Memory B cell (primary cell): ENCODE measurements around the gene RGS10.
"Not testable (repeated sequence)": the region's sequence is repeated elsewhere in the genome, so short reads cannot be mapped to it uniquely, and the experiment has no call there.

ENCODE experiments used
- ATAC-seq: fragments of 150-1000 bp; cut with Tn5 transposase; 2 replicates; pipeline ENCODE4 v1.10.0; 2021; ENCODE audit warnings: low read depth, mild to moderate bottlenecking, moderate library complexity
- DNase-seq, 2 donors: peaks; one replicate each; pipeline ENCODE4 v3.0.0; 2022; ENCODE audit warnings: low spot score in 2 of 2
- H3K27ac Mint-ChIP-seq: one replicate; pipeline ENCODE4 v1.8.0; 2022; ENCODE audit warnings: mild to moderate bottlenecking, moderate library complexity, mixed read lengths
- H3K27me3 Mint-ChIP-seq: one replicate; pipeline ENCODE4 v1.8.0; 2022; ENCODE audit warnings: mixed read lengths
- H3K36me3 Mint-ChIP-seq: one replicate; pipeline ENCODE4 v1.8.0; 2022; ENCODE audit warnings: mild to moderate bottlenecking, mixed read lengths
- H3K4me1 Mint-ChIP-seq: one replicate; pipeline ENCODE4 v1.8.0; 2022; ENCODE audit warnings: mixed read lengths
- H3K4me3 Mint-ChIP-seq: one replicate; pipeline ENCODE4 v1.8.0; 2022; ENCODE audit warnings: mild to moderate bottlenecking, moderate library complexity, mixed read lengths
- H3K9me3 Mint-ChIP-seq: one replicate; pipeline ENCODE4 v1.8.0; 2022; ENCODE audit warnings: mixed read lengths

Gene RGS10

GRCh38 chr10:119532791-119533190, 9.7 kb downstream of the RGS10 start:
- DNase-seq, ATAC-seq, H3K36me3 Mint-ChIP-seq, H3K9me3 Mint-ChIP-seq, H3K27ac Mint-ChIP-seq, H3K27me3 Mint-ChIP-seq, H3K4me3 Mint-ChIP-seq, H3K4me1 Mint-ChIP-seq: not testable (repeated sequence)

GRCh38 chr10:119532251-119532650, 10.3 kb downstream of the RGS10 start:
- not testable (repeated sequence) for H3K9me3 Mint-ChIP-seq, H3K4me3 Mint-ChIP-seq, H3K27ac Mint-ChIP-seq, DNase-seq, H3K27me3 Mint-ChIP-seq, H3K36me3 Mint-ChIP-seq, ATAC-seq, H3K4me1 Mint-ChIP-seq

- DNase-seq = no peak
- Mint-ChIP-seq H3K4me1 (no peaks in the 10 kb centered on the region), H3K27ac (no peak overlapping the region), H3K27me3 (no peaks in the 10 kb centered on the region), H3K9me3 (no peaks in the 10 kb centered on the region), H3K4me3 (no peak overlapping the region), H3K36me3 (no peaks in the 10 kb centered on the region)
- no peak for ATAC-seq
Observed at GRCh38 chr10:119531067-119531466, 11.5 kb downstream of the RGS10 start.

- not testable (repeated sequence) for H3K4me3 Mint-ChIP-seq, H3K36me3 Mint-ChIP-seq
Observed at GRCh38 chr10:119528663-119529237, 13.8 kb downstream of the RGS10 start.

GRCh38 chr10:119526621-119527592, 15.6 kb downstream of the RGS10 start:
- Mint-ChIP-seq H3K27ac (no peak overlapping the region), H3K36me3 (peaks cover 9% of the 10 kb centered on the region), H3K4me1 (no peaks in the 10 kb centered on the region), H3K27me3 (no peaks in the 10 kb centered on the region), H3K4me3 (no peak overlapping the region), H3K9me3 (no peaks in the 10 kb centered on the region)
- no peak for ATAC-seq
- DNase-seq = no peak

More at GRCh38 chr10:119528663-119529237, 13.8 kb downstream of the RGS10 start:
- H3K9me3 Mint-ChIP-seq, H3K27me3 Mint-ChIP-seq, H3K27ac Mint-ChIP-seq, DNase-seq, H3K4me1 Mint-ChIP-seq, ATAC-seq: not testable (repeated sequence)

GRCh38 chr10:119526149-119526548, 16.4 kb downstream of the RGS10 start:
- no peaks in the 10 kb centered on the region for H3K4me1 Mint-ChIP-seq
- DNase-seq = no peak
- ATAC-seq = no peak
- H3K36me3 Mint-ChIP-seq = peaks cover 12% of the 10 kb centered on the region
- no peaks in the 10 kb centered on the region for H3K27me3 Mint-ChIP-seq
- no peaks in the 10 kb centered on the region for H3K9me3 Mint-ChIP-seq
- H3K4me3 Mint-ChIP-seq = no peak overlapping the region
- no peak overlapping the region for H3K27ac Mint-ChIP-seq

GRCh38 chr10:119525116-119525515, 17.4 kb downstream of the RGS10 start:
- Mint-ChIP-seq H3K9me3 (no peaks in the 10 kb centered on the region), H3K4me1 (peaks cover under 1% of the 10 kb centered on the region), H3K27me3 (no peaks in the 10 kb centered on the region), H3K36me3 (peaks cover 12% of the 10 kb centered on the region), H3K4me3 (no peak overlapping the region), H3K27ac (no peak overlapping the region)
- DNase-seq = no peak
- no peak for ATAC-seq

GRCh38 chr10:119524720-119525070, 17.8 kb downstream of the RGS10 start:
- H3K27ac Mint-ChIP-seq = no peak overlapping the region

GRCh38 chr10:119523895-119524719, 18.4 kb downstream of the RGS10 start:
- Mint-ChIP-seq H3K9me3 (no peaks in the 10 kb centered on the region), H3K4me3 (no peak overlapping the region), H3K36me3 (peaks cover 12% of the 10 kb centered on the region), H3K27ac (no peak overlapping the region), H3K4me1 (peaks cover 11% of the 10 kb centered on the region), H3K27me3 (no peaks in the 10 kb centered on the region)
- ATAC-seq (no peak), DNase-seq (no peak)

More at GRCh38 chr10:119524720-119525070, 17.8 kb downstream of the RGS10 start:
- Mint-ChIP-seq H3K27me3 (no peaks in the 10 kb centered on the region), H3K4me3 (no peak overlapping the region), H3K36me3 (peaks cover 12% of the 10 kb centered on the region), H3K9me3 (no peaks in the 10 kb centered on the region), H3K4me1 (peaks cover 5% of the 10 kb centered on the region)
- ATAC-seq = no peak
- no peak for DNase-seq

- ATAC-seq (no peak), DNase-seq (no peak)
- H3K4me1 Mint-ChIP-seq = peaks cover 18% of the 10 kb centered on the region
- H3K4me3 Mint-ChIP-seq = no peak overlapping the region
- peaks cover 12% of the 10 kb centered on the region for H3K36me3 Mint-ChIP-seq
- H3K27me3 Mint-ChIP-seq = no peaks in the 10 kb centered on the region
- H3K27ac Mint-ChIP-seq = no peak overlapping the region
- no peaks in the 10 kb centered on the region for H3K9me3 Mint-ChIP-seq
Observed at GRCh38 chr10:119522747-119523426, 19.6 kb downstream of the RGS10 start.

GRCh38 chr10:119521443-119522204, 20.9 kb downstream of the RGS10 start:
- no peak for DNase-seq
- Mint-ChIP-seq H3K4me1 (peaks cover 26% of the 10 kb centered on the region), H3K27me3 (no peaks in the 10 kb centered on the region), H3K36me3 (peaks cover 12% of the 10 kb centered on the region), H3K9me3 (no peaks in the 10 kb centered on the region), H3K4me3 (no peak overlapping the region), H3K27ac (no peak overlapping the region)
- ATAC-seq = no peak

- ATAC-seq (no peak), DNase-seq (no peak)
- Mint-ChIP-seq H3K27ac (peak overlapping the region; percentile 80), H3K4me1 (peaks cover 30% of the 10 kb centered on the region), H3K27me3 (no peaks in the 10 kb centered on the region), H3K4me3 (no peak overlapping the region), H3K36me3 (peaks cover 10% of the 10 kb centered on the region), H3K9me3 (no peaks in the 10 kb centered on the region)
Observed at GRCh38 chr10:119520283-119520682, 22.2 kb downstream of the RGS10 start.

- DNase-seq = no peak
- Mint-ChIP-seq H3K27ac (peak overlapping the region; percentile 80), H3K9me3 (no peaks in the 10 kb centered on the region), H3K4me3 (peak overlapping the region; percentile 32), H3K27me3 (no peaks in the 10 kb centered on the region), H3K36me3 (peaks cover 7% of the 10 kb centered on the region), H3K4me1 (peaks cover 30% of the 10 kb centered on the region)
- no peak for ATAC-seq
Observed at GRCh38 chr10:119518936-119519335, 23.6 kb downstream of the RGS10 start.
